Progenitor cell of endocrine pancreas (in vitro differentiated cells): Measurements from ENCODE around the gene SLC25A17. TPM values are rescaled to one million over a fixed set of nuclear protein-coding genes. Genes with fewer than 3 reads are reported as not detected.
"Not testable (repeated sequence)": the region's sequence is repeated elsewhere in the genome, so short reads cannot be mapped to it uniquely, and the experiment has no call there.

Experiments used
- DNase-seq: peaks from one replicate; pipeline ENCODE4 v3.0.0; 2021; ENCODE audit warnings: low spot score; ENCODE audit not compliant: unreplicated experiment
- H3K27ac Mint-ChIP-seq: 2 replicates; pipeline ENCODE4 v1.8.0; 2021; ENCODE audit warnings: mild to moderate bottlenecking, moderate library complexity, mixed read lengths
- H3K27me3 Mint-ChIP-seq: 2 replicates; pipeline ENCODE4 v1.8.0; 2021; ENCODE audit warnings: mixed read lengths
- H3K36me3 Mint-ChIP-seq: 2 replicates; pipeline ENCODE4 v1.8.0; 2022; ENCODE audit warnings: mixed read lengths; ENCODE audit not compliant: insufficient read depth
- H3K4me1 Mint-ChIP-seq: 2 replicates; pipeline ENCODE4 v1.8.0; 2021; ENCODE audit warnings: low read depth, mixed read lengths
- H3K4me3 Mint-ChIP-seq: 2 replicates; pipeline ENCODE4 v1.8.0; 2021; ENCODE audit warnings: low read depth, mild to moderate bottlenecking, moderate library complexity, mixed read lengths
- H3K9me3 Mint-ChIP-seq: 2 replicates; pipeline ENCODE4 v1.8.0; 2021; ENCODE audit warnings: low read depth, mixed read lengths
- CTCF ChIP-seq: fragments of 200-600 bp; sonication (generic); IDR thresholded peaks from one replicate; pipeline ENCODE4 v1.5.0; 2021; ENCODE audit warnings: antibody characterized with exemption, mild to moderate bottlenecking; ENCODE audit not compliant: unreplicated experiment
- total RNA-seq: library from RNA; stranded (reverse); gene quantifications from 2 replicates; pipeline ENCODE4 v1.2.1, GENCODE V29; 2021

The SLC25A17 gene
- total RNA-seq, 1 donor from 2014 or later, result 16.7 TPM

- no peak overlapping the region for H3K4me3 Mint-ChIP-seq
Measured at GRCh38 chr22:40826984-40827741, 8.0 kb upstream of the SLC25A17 start.

GRCh38 chr22:40826292-40826691, 7.1 kb upstream of the SLC25A17 start:
- H3K4me1 Mint-ChIP-seq, DNase-seq, H3K4me3 Mint-ChIP-seq, H3K9me3 Mint-ChIP-seq, H3K27ac Mint-ChIP-seq, H3K27me3 Mint-ChIP-seq: not testable (repeated sequence)
- peaks cover 25% of the 10 kb centered on the region for H3K36me3 Mint-ChIP-seq

More at GRCh38 chr22:40826984-40827741, 8.0 kb upstream of the SLC25A17 start:
- H3K4me1 Mint-ChIP-seq, result peaks cover 3% of the 10 kb centered on the region
- no peak for DNase-seq
- H3K27me3 Mint-ChIP-seq, result no peaks in the 10 kb centered on the region
- no peak for TF ChIP-seq CTCF
- H3K36me3 Mint-ChIP-seq, result peaks cover 25% of the 10 kb centered on the region
- no peak overlapping the region for H3K27ac Mint-ChIP-seq
- H3K9me3 Mint-ChIP-seq, result no peaks in the 10 kb centered on the region

- no peaks in the 10 kb centered on the region for H3K27me3 Mint-ChIP-seq
- peak overlapping the region; percentile 24 for H3K27ac Mint-ChIP-seq
- DNase-seq, result no peak
- peaks cover 9% of the 10 kb centered on the region for H3K4me1 Mint-ChIP-seq
- no peaks in the 10 kb centered on the region for H3K9me3 Mint-ChIP-seq
- TF ChIP-seq CTCF, result no peak
- no peak overlapping the region for H3K4me3 Mint-ChIP-seq
- peaks cover 12% of the 10 kb centered on the region for H3K36me3 Mint-ChIP-seq
Measured at GRCh38 chr22:40823426-40823825, 4.3 kb upstream of the SLC25A17 start.

GRCh38 chr22:40819599-40820140, 524 bp upstream of the SLC25A17 start:
- no peak for TF ChIP-seq CTCF
- Mint-ChIP-seq H3K4me3 (peak overlapping the region; percentile 97), H3K27ac (peak overlapping the region; percentile 41), H3K36me3 (peaks cover 3% of the 10 kb centered on the region), H3K27me3 (no peaks in the 10 kb centered on the region), H3K9me3 (no peaks in the 10 kb centered on the region), H3K4me1 (peaks cover 16% of the 10 kb centered on the region)
- no peak for DNase-seq

- DNase-seq, result no peak
- Mint-ChIP-seq H3K4me1 (peaks cover 16% of the 10 kb centered on the region), H3K4me3 (peak overlapping the region; percentile 97), H3K27ac (peak overlapping the region; percentile 93), H3K36me3 (no peaks in the 10 kb centered on the region), H3K27me3 (no peaks in the 10 kb centered on the region), H3K9me3 (no peaks in the 10 kb centered on the region)
- no peak for TF ChIP-seq CTCF
Measured at GRCh38 chr22:40818192-40818746, 877 bp downstream of the SLC25A17 start.
